Liver (tissue), 9 donors: ENCODE results near the gene RASA3. TPM values are rescaled to one million over a fixed set of nuclear protein-coding genes. Genes with fewer than 3 reads are reported as not detected.

ENCODE experiments used
- DNase-seq: peaks from one replicate; pipeline ENCODE4 v3.0.0-alpha.2; 2017; ENCODE audit warnings: low spot score
- H3K27ac ChIP-seq, 2 donors: one replicate each; pipeline ENCODE4 v1.7.0; 2013; ENCODE audit warnings: inconsistent platforms in 2 of 2, low read length in 2 of 2, control low read depth in 1 of 2, low read depth in 1 of 2, mild to moderate bottlenecking in 1 of 2
- H3K27me3 ChIP-seq, 4 donors: one replicate each; pipeline versions ENCODE4 v1.6.1 to v1.7.0; 2013; ENCODE audit warnings: low read length in 3 of 4, inconsistent platforms in 1 of 4, mild to moderate bottlenecking in 1 of 4, moderate library complexity in 1 of 4; ENCODE audit not compliant: control insufficient read depth in 4 of 4, insufficient read depth in 4 of 4
- H3K36me3 ChIP-seq, 4 donors: one replicate each; pipeline versions ENCODE4 v1.6.1 to v1.7.0; 2013; ENCODE audit warnings: low read length in 3 of 4, mild to moderate bottlenecking in 3 of 4, low read depth in 1 of 4, moderate library complexity in 1 of 4; ENCODE audit not compliant: control insufficient read depth in 4 of 4, insufficient read depth in 3 of 4
- H3K4me1 ChIP-seq, 4 donors: one replicate each; pipeline versions ENCODE4 v1.6.1 to v1.7.0; 2013; ENCODE audit warnings: low read length in 3 of 4, mild to moderate bottlenecking in 3 of 4, moderate library complexity in 1 of 4; ENCODE audit not compliant: control insufficient read depth in 4 of 4, insufficient read depth in 4 of 4
- H3K4me3 ChIP-seq, 3 donors: one replicate each; pipeline versions ENCODE4 v1.6.1 to v1.7.0; 2013; ENCODE audit warnings: low read length in 3 of 3, control low read depth in 1 of 3, low read depth in 1 of 3, mild to moderate bottlenecking in 1 of 3
- H3K9ac ChIP-seq, 2 donors: one replicate each; pipeline ENCODE4 v1.7.0; 2013; ENCODE audit warnings: low read length in 2 of 2, mild to moderate bottlenecking in 2 of 2, moderate library complexity in 2 of 2, control low read depth in 1 of 2, low read depth in 1 of 2
- H3K9me3 ChIP-seq, 4 donors: one replicate each; pipeline versions ENCODE4 v1.6.1 to v1.7.0; 2013; ENCODE audit warnings: low read length in 3 of 4; ENCODE audit not compliant: control insufficient read depth in 4 of 4
- ATF3 ChIP-seq: IDR thresholded peaks from 2 replicates; pipeline ENCODE4 v1.6.1; 2016; ENCODE audit warnings: antibody characterized with exemption
- CTCF ChIP-seq: fragments of 150-350 bp; IDR thresholded peaks from 2 replicates; pipeline ENCODE4 v1.5.1; 2017; ENCODE audit warnings: improper control_type of control experiment, low read depth, low read length; ENCODE audit not compliant: missing input control
- EGR1 ChIP-seq, 2 donors: IDR thresholded peaks; 2 replicates each; pipeline ENCODE4 v1.6.1; 2016 to 2018; ENCODE audit warnings: antibody characterized with exemption in 2 of 2, low read depth in 2 of 2
- FOXA1 ChIP-seq: IDR thresholded peaks from 2 replicates; pipeline ENCODE4 v1.6.1; 2016; ENCODE audit warnings: antibody characterized with exemption
- FOXA2 ChIP-seq: IDR thresholded peaks from 2 replicates; pipeline ENCODE4 v1.6.1; 2016; ENCODE audit warnings: antibody characterized with exemption
- GABPA ChIP-seq, 2 donors: IDR thresholded peaks in 1 of 2; conservative IDR thresholded peaks in 1 of 2; 2 replicates each; pipeline ENCODE4 v1.6.1; 2016; ENCODE audit warnings: antibody characterized with exemption in 2 of 2, mild to moderate bottlenecking in 1 of 2, moderate library complexity in 1 of 2
- HNF4A ChIP-seq, 2 donors: conservative IDR thresholded peaks; 2 replicates each; pipeline ENCODE4 v1.6.1; 2016; ENCODE audit warnings: antibody characterized with exemption in 2 of 2, mild to moderate bottlenecking in 2 of 2
- HNF4G ChIP-seq: IDR thresholded peaks from 2 replicates; pipeline ENCODE4 v1.6.1; 2016; ENCODE audit warnings: antibody characterized with exemption
- JUND ChIP-seq, 2 donors: IDR thresholded peaks; 2 replicates each; pipeline ENCODE4 v1.6.1; 2016; ENCODE audit warnings: antibody characterized with exemption in 2 of 2
- NR2F2 ChIP-seq: IDR thresholded peaks from 2 replicates; pipeline ENCODE4 v1.6.1; 2016; ENCODE audit warnings: antibody characterized with exemption
- RAD21 ChIP-seq, 2 donors: IDR thresholded peaks; 2 replicates each; pipeline ENCODE4 v1.6.1; 2016; ENCODE audit warnings: antibody characterized with exemption in 2 of 2, mild to moderate bottlenecking in 2 of 2
- REST ChIP-seq: IDR thresholded peaks from 2 replicates; pipeline ENCODE4 v1.6.1; 2016; ENCODE audit warnings: antibody characterized with exemption, mild to moderate bottlenecking
- RXRA ChIP-seq, 2 donors: IDR thresholded peaks; 2 replicates each; pipeline ENCODE4 v1.6.1; 2017 to 2018; ENCODE audit warnings: antibody characterized with exemption in 2 of 2, mild to moderate bottlenecking in 1 of 2
- SP1 ChIP-seq: IDR thresholded peaks from 2 replicates; pipeline ENCODE4 v1.6.1; 2018; ENCODE audit warnings: antibody characterized with exemption, mild to moderate bottlenecking
- TAF1 ChIP-seq: conservative IDR thresholded peaks from 2 replicates; pipeline ENCODE4 v1.6.1; 2016; ENCODE audit warnings: antibody characterized with exemption, mild to moderate bottlenecking
- YY1 ChIP-seq: IDR thresholded peaks from 2 replicates; pipeline ENCODE4 v1.6.1; 2016; ENCODE audit warnings: antibody characterized with exemption, mild to moderate bottlenecking
- WGBS: extraction: QIAGEN DNeasy Blood & Tissue Kit; methylation state at CpG from one replicate; pipeline ENCODE4 v1.1.7; 2013; 5-methylcytosine and 5-hydroxymethylcytosine counted together
- polyA plus RNA-seq, 2 donors: library from polyadenylated mRNA; stranded (reverse) in 1 of 2; unstranded in 1 of 2; fragments of 200-250 nt in 1 of 2; fragments of >200 nt in 1 of 2; fragmentation: Nextera tagmentation in 1 of 2; extraction: Ambion mirVana in 1 of 2; gene quantifications; one replicate each; pipeline versions ENCODE4 v1.2.1 to v1.2.3, GENCODE V29; 2013 to 2015
- total RNA-seq, 2 donors: library from RNA; depleted of rRNA; stranded (reverse); fragments of >200 nt; gene quantifications; one replicate each; pipeline ENCODE4 v1.2.3, GENCODE V29; 2014
- TF ChIP-seq, protein P1 (sequence below): IDR thresholded peaks from 2 replicates; pipeline ENCODE4 v1.6.1; 2016; ENCODE audit warnings: antibody characterized with exemption
- TF ChIP-seq, protein P2 (sequence below): IDR thresholded peaks from 2 replicates; pipeline ENCODE4 v1.6.1; 2016; ENCODE audit warnings: antibody characterized with exemption
- donor health status: healthy.
- donor health status: healthy.
- donor health status: healthy.
- donor health status: healthy.
- donor health status: healthy.

The RASA3 gene
- total and polyA plus RNA-seq, 4 donors, result 0.64 to 5.9 (median 3.8) TPM

GRCh38 chr13:114061744-114062143 is 70.7 kb downstream of the RASA3 start:
- no peak overlapping the region for H3K4me3 ChIP-seq
- WGBS, result 92% methylated on average over 20 of the region's 20 CpGs
- H3K27ac ChIP-seq, result no peak overlapping the region
- TF ChIP-seq, protein P1, sequence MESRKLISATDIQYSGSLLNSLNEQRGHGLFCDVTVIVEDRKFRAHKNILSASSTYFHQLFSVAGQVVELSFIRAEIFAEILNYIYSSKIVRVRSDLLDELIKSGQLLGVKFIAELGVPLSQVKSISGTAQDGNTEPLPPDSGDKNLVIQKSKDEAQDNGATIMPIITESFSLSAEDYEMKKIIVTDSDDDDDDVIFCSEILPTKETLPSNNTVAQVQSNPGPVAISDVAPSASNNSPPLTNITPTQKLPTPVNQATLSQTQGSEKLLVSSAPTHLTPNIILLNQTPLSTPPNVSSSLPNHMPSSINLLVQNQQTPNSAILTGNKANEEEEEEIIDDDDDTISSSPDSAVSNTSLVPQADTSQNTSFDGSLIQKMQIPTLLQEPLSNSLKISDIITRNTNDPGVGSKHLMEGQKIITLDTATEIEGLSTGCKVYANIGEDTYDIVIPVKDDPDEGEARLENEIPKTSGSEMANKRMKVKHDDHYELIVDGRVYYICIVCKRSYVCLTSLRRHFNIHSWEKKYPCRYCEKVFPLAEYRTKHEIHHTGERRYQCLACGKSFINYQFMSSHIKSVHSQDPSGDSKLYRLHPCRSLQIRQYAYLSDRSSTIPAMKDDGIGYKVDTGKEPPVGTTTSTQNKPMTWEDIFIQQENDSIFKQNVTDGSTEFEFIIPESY, result no peak
- TF ChIP-seq GABPA (IDR thresholded peaks at IDR 0.05 in 1 of 2, conservative IDR thresholded peaks at IDR 0.05 in 1 of 2) (no peak), EGR1 (IDR thresholded peaks at IDR 0.05; ENCODE audit: low read depth in 2 of 2) (no peak), REST (no peak), JUND (IDR thresholded peaks at IDR 0.05) (no peak), HNF4G (no peak), NR2F2 (no peak), CTCF (no peak), YY1 (no peak), RAD21 (IDR thresholded peaks at IDR 0.05) (no peak), FOXA2 (no peak), SP1 (no peak), ATF3 (no peak), HNF4A (conservative IDR thresholded peaks at IDR 0.05) (no peak), TAF1 (no peak), RXRA (IDR thresholded peaks at IDR 0.05) (no peak), FOXA1 (no peak)
- TF ChIP-seq, protein P2, sequence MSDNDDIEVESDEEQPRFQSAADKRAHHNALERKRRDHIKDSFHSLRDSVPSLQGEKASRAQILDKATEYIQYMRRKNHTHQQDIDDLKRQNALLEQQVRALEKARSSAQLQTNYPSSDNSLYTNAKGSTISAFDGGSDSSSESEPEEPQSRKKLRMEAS, result no peak
- no peaks in the 10 kb centered on the region for H3K27me3 ChIP-seq
- H3K4me1 ChIP-seq, result peaks cover 3 to 20% (median 6%) of the 10 kb centered on the region in 4 donors
- DNase-seq, result no peak
- no peak overlapping the region for H3K9ac ChIP-seq
- H3K36me3 ChIP-seq, result no peaks in the 10 kb centered on the region
- no peaks in the 10 kb centered on the region for H3K9me3 ChIP-seq
